ENCODE data around the gene KISS1.

DNA sequence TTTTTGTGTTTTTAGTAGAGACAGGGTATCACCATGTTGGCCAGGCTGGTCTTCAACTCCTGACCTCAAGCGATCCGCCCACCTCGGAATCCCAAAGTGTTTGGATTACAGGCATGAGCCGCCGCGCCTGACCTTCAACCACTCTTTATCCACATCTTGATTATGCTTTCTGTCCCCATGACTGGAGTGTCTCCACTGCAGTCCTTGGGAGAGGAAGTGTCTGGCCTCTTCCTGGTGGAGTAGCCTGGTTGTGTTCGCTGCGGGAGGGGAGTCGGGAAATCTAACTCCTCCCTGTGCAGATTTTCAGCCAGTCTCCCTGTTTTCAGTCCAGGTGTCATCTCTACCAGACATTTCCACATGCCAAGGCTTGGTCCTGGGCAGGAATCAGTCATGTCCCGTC lies 9.7 kb downstream of the KISS1 start:
- TF ChIP-seq, protein P1, sequence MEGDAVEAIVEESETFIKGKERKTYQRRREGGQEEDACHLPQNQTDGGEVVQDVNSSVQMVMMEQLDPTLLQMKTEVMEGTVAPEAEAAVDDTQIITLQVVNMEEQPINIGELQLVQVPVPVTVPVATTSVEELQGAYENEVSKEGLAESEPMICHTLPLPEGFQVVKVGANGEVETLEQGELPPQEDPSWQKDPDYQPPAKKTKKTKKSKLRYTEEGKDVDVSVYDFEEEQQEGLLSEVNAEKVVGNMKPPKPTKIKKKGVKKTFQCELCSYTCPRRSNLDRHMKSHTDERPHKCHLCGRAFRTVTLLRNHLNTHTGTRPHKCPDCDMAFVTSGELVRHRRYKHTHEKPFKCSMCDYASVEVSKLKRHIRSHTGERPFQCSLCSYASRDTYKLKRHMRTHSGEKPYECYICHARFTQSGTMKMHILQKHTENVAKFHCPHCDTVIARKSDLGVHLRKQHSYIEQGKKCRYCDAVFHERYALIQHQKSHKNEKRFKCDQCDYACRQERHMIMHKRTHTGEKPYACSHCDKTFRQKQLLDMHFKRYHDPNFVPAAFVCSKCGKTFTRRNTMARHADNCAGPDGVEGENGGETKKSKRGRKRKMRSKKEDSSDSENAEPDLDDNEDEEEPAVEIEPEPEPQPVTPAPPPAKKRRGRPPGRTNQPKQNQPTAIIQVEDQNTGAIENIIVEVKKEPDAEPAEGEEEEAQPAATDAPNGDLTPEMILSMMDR (IDR thresholded peaks at IDR 0.05) = no peak
- TF ChIP-seq POLR2A (IDR thresholded peaks at IDR 0.05) = no peak

All from body of pancreas (tissue), 4 donors.